Right lobe of liver (tissue), 4 donors: ENCODE data around the gene POLR3B.

Source experiments
- POLR2A ChIP-seq: fragments of 450-650 bp; IDR thresholded peaks from one replicate; pipeline ENCODE4 v1.6.1; 2017; ENCODE audit warnings: antibody characterized with exemption, mild to moderate bottlenecking
- TF ChIP-seq, protein P1 (sequence below), 4 donors: fragments of 200-600 bp in 3 of 4; fragments of 450-650 bp in 1 of 4; IDR thresholded peaks; one replicate each; pipeline versions ENCODE4 v1.5.1 to v1.8.0; 2016 to 2022; ENCODE audit warnings: antibody characterized with exemption in 4 of 4, mild to moderate bottlenecking in 2 of 4
- donor health status: DM: no; HTN: no; CAD: no.
- donor health status: DM: no; HTN: no; CAD: no.
- donor health status: DM: no; HTN: yes; CAD: no.

DNA sequence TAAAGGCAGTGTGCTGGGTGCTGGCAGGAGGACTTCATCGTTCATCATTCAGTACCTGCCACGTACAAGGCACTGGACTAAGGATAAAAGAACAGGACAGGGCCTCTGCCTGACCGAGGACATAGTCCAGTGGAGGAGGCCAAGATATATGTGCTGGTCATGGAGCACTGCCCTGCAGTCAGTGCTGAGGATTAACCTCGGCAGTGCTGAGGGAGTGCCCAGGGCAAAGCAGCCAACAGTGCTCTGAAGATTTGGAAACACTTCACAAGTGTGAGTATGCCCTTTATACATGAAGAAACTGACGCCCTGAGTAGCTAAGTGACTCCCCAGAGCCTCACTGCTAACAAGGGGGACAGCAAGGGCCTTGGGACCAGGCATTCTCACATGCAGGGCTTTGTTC is 153.8 kb downstream of the POLR3B start:
- TF ChIP-seq, protein P1, sequence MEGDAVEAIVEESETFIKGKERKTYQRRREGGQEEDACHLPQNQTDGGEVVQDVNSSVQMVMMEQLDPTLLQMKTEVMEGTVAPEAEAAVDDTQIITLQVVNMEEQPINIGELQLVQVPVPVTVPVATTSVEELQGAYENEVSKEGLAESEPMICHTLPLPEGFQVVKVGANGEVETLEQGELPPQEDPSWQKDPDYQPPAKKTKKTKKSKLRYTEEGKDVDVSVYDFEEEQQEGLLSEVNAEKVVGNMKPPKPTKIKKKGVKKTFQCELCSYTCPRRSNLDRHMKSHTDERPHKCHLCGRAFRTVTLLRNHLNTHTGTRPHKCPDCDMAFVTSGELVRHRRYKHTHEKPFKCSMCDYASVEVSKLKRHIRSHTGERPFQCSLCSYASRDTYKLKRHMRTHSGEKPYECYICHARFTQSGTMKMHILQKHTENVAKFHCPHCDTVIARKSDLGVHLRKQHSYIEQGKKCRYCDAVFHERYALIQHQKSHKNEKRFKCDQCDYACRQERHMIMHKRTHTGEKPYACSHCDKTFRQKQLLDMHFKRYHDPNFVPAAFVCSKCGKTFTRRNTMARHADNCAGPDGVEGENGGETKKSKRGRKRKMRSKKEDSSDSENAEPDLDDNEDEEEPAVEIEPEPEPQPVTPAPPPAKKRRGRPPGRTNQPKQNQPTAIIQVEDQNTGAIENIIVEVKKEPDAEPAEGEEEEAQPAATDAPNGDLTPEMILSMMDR (IDR thresholded peaks at IDR 0.05): no peak
- TF ChIP-seq POLR2A: no peak
